CD4-positive, alpha-beta T cell (primary cell): Measurements from ENCODE around the gene CCDC150. TPM values are rescaled to one million over a fixed set of nuclear protein-coding genes. Genes with fewer than 3 reads are reported as not detected.

Experiments used
- ATAC-seq: fragments of 200-7000 bp; cut with Tn5 transposase; one replicate; pipeline ENCODE4 v1.10.0; 2022; ENCODE audit warnings: mild to moderate bottlenecking; ENCODE audit not compliant: poor library complexity
- CTCF ChIA-PET: fragments of 350-600 bp; sonication (Branson Sonifier 250); formaldehyde crosslinking; loops from one replicate; lab custom pipeline; 2021; ENCODE audit warnings: antibody characterized with exemption, inconsistent platforms; lab: Charles Lee
- POLR2A ChIA-PET: fragments of 350-600 bp; sonication (Branson Sonifier 250); formaldehyde crosslinking; loops from one replicate; lab custom pipeline; 2021; ENCODE audit warnings: antibody characterized with exemption, inconsistent platforms; lab: Charles Lee
- DNase-seq, 14 experiments: peaks; one replicate each; pipeline ENCODE4 v3.0.0-alpha.2; 2013 to 2020; ENCODE audit warnings: mixed read lengths in 2 of 14
- H3K27ac ChIP-seq, 2 donors: one replicate each; pipeline versions ENCODE4 v1.5.1 to v1.7.0; 2013; ENCODE audit warnings: low read length in 2 of 2, low read depth in 1 of 2, mild to moderate bottlenecking in 1 of 2
- H3K27me3 ChIP-seq, 2 experiments: 1 replicate in 1 of 2; 2 replicates in 1 of 2; pipeline versions ENCODE4 v1.6.1 to v1.7.0; 2013; ENCODE audit warnings: low read length in 2 of 2, control low read depth in 1 of 2, mild to moderate bottlenecking in 1 of 2, moderate library complexity in 1 of 2; ENCODE audit not compliant: insufficient read depth in 2 of 2, control insufficient read depth in 1 of 2
- H3K36me3 ChIP-seq: one replicate; pipeline ENCODE4 v1.6.1; 2013; ENCODE audit warnings: low read length, control low read depth; ENCODE audit not compliant: insufficient read depth
- H3K4me1 ChIP-seq: one replicate; pipeline ENCODE4 v1.6.1; 2013; ENCODE audit warnings: low read length, control low read depth; ENCODE audit not compliant: insufficient read depth
- H3K4me3 ChIP-seq: one replicate; pipeline ENCODE4 v1.5.1; 2013; ENCODE audit warnings: mild to moderate bottlenecking, low read length, moderate library complexity
- H3K9me3 ChIP-seq, 2 experiments: 1 replicate in 1 of 2; 2 replicates in 1 of 2; pipeline versions ENCODE4 v1.6.1 to v1.7.0; 2013; ENCODE audit warnings: low read length in 2 of 2, mild to moderate bottlenecking in 2 of 2, control low read depth in 1 of 2, moderate library complexity in 1 of 2; ENCODE audit not compliant: control insufficient read depth in 1 of 2, insufficient read depth in 1 of 2
- H3K27ac Mint-ChIP-seq: one replicate; pipeline ENCODE4 v1.8.0; 2020; ENCODE audit warnings: mixed read lengths
- H3K27me3 Mint-ChIP-seq: one replicate; pipeline ENCODE4 v1.8.0; 2021; ENCODE audit warnings: mixed read lengths
- H3K36me3 Mint-ChIP-seq: one replicate; pipeline ENCODE4 v1.8.0; 2021; ENCODE audit warnings: low read depth, mixed read lengths
- H3K4me1 Mint-ChIP-seq: one replicate; pipeline ENCODE4 v1.8.0; 2021; ENCODE audit warnings: low read depth, mixed read lengths
- H3K4me3 Mint-ChIP-seq: one replicate; pipeline ENCODE4 v1.8.0; 2020; ENCODE audit warnings: mild to moderate bottlenecking, mixed read lengths
- H3K9me3 Mint-ChIP-seq: one replicate; pipeline ENCODE4 v1.8.0; 2020; ENCODE audit warnings: mixed read lengths
- CTCF ChIP-seq: fragments of 200-600 bp; IDR thresholded peaks from one replicate; pipeline ENCODE4 v1.8.0; 2022; ENCODE audit warnings: antibody characterized with exemption, mild to moderate bottlenecking
- intact Hi-C, 2 experiments: fragments of 100-400 bp; cut with DNase I in 1 of 2; cut with micrococcal nuclease in 1 of 2; formaldehyde crosslinking; loops; one replicate each; pipeline versions ENCODE4 v1.15.1 to v1.9.0; 2023 to 2025; cut with DNase I, micrococcal nuclease
- total RNA-seq, 174 experiments: library from RNA in 2 of 174; stranded (reverse) in 2 of 174; gene quantifications; one replicate each; pipeline ENCODE4 v1.2.3 and lab custom pipeline; 2021 to 2026

CCDC150 gene
- total RNA-seq, 2 experiments from 2014 or later: 0.22 to 0.75 TPM

- H3K4me3 ChIP-seq: no peak overlapping the region
- DNase-seq (no peak), ATAC-seq (no peak)
- no peak for TF ChIP-seq CTCF
- peaks cover 5% of the 10 kb centered on the region for H3K9me3 Mint-ChIP-seq
- intact Hi-C loops: no loop called here
- H3K36me3 ChIP-seq: no peaks in the 10 kb centered on the region
- H3K27me3 Mint-ChIP-seq: no peaks in the 10 kb centered on the region
- H3K9me3 ChIP-seq: peaks cover 0 to 9% of the 10 kb centered on the region in 2 experiments
- no peak overlapping the region for H3K27ac ChIP-seq
- no peak overlapping the region for H3K27ac Mint-ChIP-seq
- no peak overlapping the region for H3K4me3 Mint-ChIP-seq
- CTCF ChIA-PET: no interaction called here
- POLR2A ChIA-PET: no interaction called here
- H3K4me1 ChIP-seq: no peaks in the 10 kb centered on the region
- no peaks in the 10 kb centered on the region for H3K36me3 Mint-ChIP-seq
- no peaks in the 10 kb centered on the region for H3K27me3 ChIP-seq
- H3K4me1 Mint-ChIP-seq: no peaks in the 10 kb centered on the region
These were observed 72.1 kb downstream of the CCDC150 start for GRCh38 chr2:196711625-196712024.

GRCh38 chr2:196712867-196713266 lies 73.4 kb downstream of the CCDC150 start:
- Mint-ChIP-seq H3K9me3 (peaks cover 5% of the 10 kb centered on the region), H3K4me3 (no peak overlapping the region), H3K36me3 (no peaks in the 10 kb centered on the region), H3K27me3 (no peaks in the 10 kb centered on the region), H3K27ac (no peak overlapping the region), H3K4me1 (no peaks in the 10 kb centered on the region)
- H3K4me1 ChIP-seq: no peaks in the 10 kb centered on the region
- TF ChIP-seq CTCF: no peak
- no peak overlapping the region for H3K4me3 ChIP-seq
- H3K27ac ChIP-seq: no peak overlapping the region
- no peak for ATAC-seq
- H3K9me3 ChIP-seq: peaks cover 0 to 9% of the 10 kb centered on the region in 2 experiments
- no peak for DNase-seq
- intact Hi-C loops: no loop called here
- H3K36me3 ChIP-seq: no peaks in the 10 kb centered on the region
- no peaks in the 10 kb centered on the region for H3K27me3 ChIP-seq
- ChIA-PET CTCF (no interaction called here), POLR2A (no interaction called here)

GRCh38 chr2:196718419-196719109 lies 79.0 kb downstream of the CCDC150 start:
- H3K27me3 Mint-ChIP-seq: no peaks in the 10 kb centered on the region
- Histone ChIP-seq H3K9me3 (no peaks in the 10 kb centered on the region), H3K36me3 (no peaks in the 10 kb centered on the region), H3K4me3 (no peak overlapping the region), H3K27ac (no peak overlapping the region), H3K27me3 (no peaks in the 10 kb centered on the region), H3K4me1 (no peaks in the 10 kb centered on the region)
- intact Hi-C loops: no loop called here
- DNase-seq (no peak), ATAC-seq (no peak)
- POLR2A ChIA-PET: no interaction called here
- no peak for TF ChIP-seq CTCF
- H3K9me3 Mint-ChIP-seq: no peaks in the 10 kb centered on the region
- no peaks in the 10 kb centered on the region for H3K4me1 Mint-ChIP-seq
- H3K4me3 Mint-ChIP-seq: no peak overlapping the region
- CTCF ChIA-PET: interaction anchor here (1.0 kb wide), 1 partner anchor 11 kb away, joined by 3 read pairs; no protein-coding TSS in a partner anchor
- H3K27ac Mint-ChIP-seq: no peak overlapping the region
- no peaks in the 10 kb centered on the region for H3K36me3 Mint-ChIP-seq
